H1 (cell line): ENCODE measurements around the gene DLGAP3.

Experiments
- CTCF ChIP-seq, 3 experiments: IDR thresholded peaks; 1 replicate in 2 of 3; 2 replicates in 1 of 3; pipeline versions ENCODE4 v1.5.1 to v1.6.1; 2011; ENCODE audit warnings: low read length in 3 of 3, mild to moderate bottlenecking in 3 of 3, inconsistent platforms in 2 of 3, low read depth in 1 of 3, moderate library complexity in 1 of 3; ENCODE audit not compliant: insufficient read depth in 1 of 3; ENCODE audit errors: control extremely low read depth in 1 of 3
- MAFK ChIP-seq: IDR thresholded peaks from 2 replicates; pipeline ENCODE4 v1.6.1; 2012; ENCODE audit warnings: low read depth, mild to moderate bottlenecking, improper control_type of control experiment, low read length
- NRF1 ChIP-seq: IDR thresholded peaks from 2 replicates; pipeline ENCODE4 v1.6.1; 2011; ENCODE audit warnings: mild to moderate bottlenecking, low read depth, low read length, improper control_type of control experiment
- PHF8 ChIP-seq: fragments of 200-600 bp; sonication (generic); conservative IDR thresholded peaks from 2 replicates; pipeline ENCODE4 v1.7.1; 2012; ENCODE audit warnings: low read depth, mild to moderate bottlenecking, inconsistent platforms, low read length, moderate library complexity
- POLR2A ChIP-seq, 2 experiments: IDR thresholded peaks; 1 replicate in 1 of 2; 2 replicates in 1 of 2; pipeline ENCODE4 v1.6.1; 2011; ENCODE audit warnings: low read depth in 2 of 2, low read length in 2 of 2, mild to moderate bottlenecking in 2 of 2; ENCODE audit errors: control extremely low read depth in 1 of 2
- POLR2AphosphoS5 ChIP-seq: IDR thresholded peaks from 2 replicates; pipeline ENCODE4 v1.6.1; 2011; ENCODE audit warnings: low read depth, low read length
- SP1 ChIP-seq: IDR thresholded peaks from 2 replicates; pipeline ENCODE4 v1.6.1; 2011; ENCODE audit warnings: low read depth, low read length
- ZNF274 ChIP-seq: IDR thresholded peaks from 2 replicates; pipeline ENCODE4 v1.7.0; 2012; ENCODE audit warnings: low read length, borderline replicate concordance; ENCODE audit errors: extremely low read depth

GRCh38 chr1:34898330-34898761 is 31.1 kb downstream of the DLGAP3 start:
- TF ChIP-seq ZNF274 (no peak), POLR2AphosphoS5 (no peak), SP1 (no peak), PHF8 (no peak), NRF1 (no peak), CTCF (IDR thresholded peaks at IDR 0.05; ENCODE audit: control extremely low read depth in 1 of 3, insufficient read depth in 1 of 3, low read depth in 1 of 3, low read length in 3 of 3) (no peak), POLR2A (IDR thresholded peaks at IDR 0.05; ENCODE audit: control extremely low read depth in 1 of 2, low read depth in 2 of 2, low read length in 2 of 2) (no peak), MAFK (no peak)
